MG63 (cell line): Measurements from ENCODE around the gene SLC4A2. TPM values are rescaled to one million over a fixed set of nuclear protein-coding genes. Genes with fewer than 3 reads are reported as not detected.
"Not testable (repeated sequence)": the region's sequence is repeated elsewhere in the genome, so short reads cannot be mapped to it uniquely, and the experiment has no call there.

Source experiments
- DNase-seq: peaks from one replicate; pipeline ENCODE4 v3.0.0-alpha.2; 2020
- H3K27me3 ChIP-seq: fragments of 250-450 bp; sonication (Bioruptor Pico); 2 replicates; pipeline ENCODE4 v1.5.1; 2020; ENCODE audit warnings: mild to moderate bottlenecking, moderate library complexity
- H3K36me3 ChIP-seq: fragments of 250-450 bp; sonication (Bioruptor Pico); 2 replicates; pipeline ENCODE4 v1.5.1; 2020; ENCODE audit warnings: mild to moderate bottlenecking, moderate library complexity
- H3K4me3 ChIP-seq: fragments of 250-450 bp; sonication (Bioruptor Pico); 2 replicates; pipeline ENCODE4 v1.5.1; 2020; ENCODE audit warnings: mild to moderate bottlenecking, moderate library complexity
- H3K9me3 ChIP-seq: fragments of 250-450 bp; sonication (Bioruptor Pico); 2 replicates; pipeline ENCODE4 v1.5.1; 2020; ENCODE audit warnings: mild to moderate bottlenecking, moderate library complexity
- total RNA-seq: library from RNA; depleted of rRNA; stranded (reverse); fragments of >200 nt; shearing (Covaris generic); gene quantifications from 2 replicates; pipeline ENCODE4 v1.2.3, GENCODE V29; 2014; ENCODE audit warnings: low replicate concordance; rRNA removed

The SLC4A2 gene
- total RNA-seq: 38.6 and 81.5 TPM in 2 replicates

DNA sequence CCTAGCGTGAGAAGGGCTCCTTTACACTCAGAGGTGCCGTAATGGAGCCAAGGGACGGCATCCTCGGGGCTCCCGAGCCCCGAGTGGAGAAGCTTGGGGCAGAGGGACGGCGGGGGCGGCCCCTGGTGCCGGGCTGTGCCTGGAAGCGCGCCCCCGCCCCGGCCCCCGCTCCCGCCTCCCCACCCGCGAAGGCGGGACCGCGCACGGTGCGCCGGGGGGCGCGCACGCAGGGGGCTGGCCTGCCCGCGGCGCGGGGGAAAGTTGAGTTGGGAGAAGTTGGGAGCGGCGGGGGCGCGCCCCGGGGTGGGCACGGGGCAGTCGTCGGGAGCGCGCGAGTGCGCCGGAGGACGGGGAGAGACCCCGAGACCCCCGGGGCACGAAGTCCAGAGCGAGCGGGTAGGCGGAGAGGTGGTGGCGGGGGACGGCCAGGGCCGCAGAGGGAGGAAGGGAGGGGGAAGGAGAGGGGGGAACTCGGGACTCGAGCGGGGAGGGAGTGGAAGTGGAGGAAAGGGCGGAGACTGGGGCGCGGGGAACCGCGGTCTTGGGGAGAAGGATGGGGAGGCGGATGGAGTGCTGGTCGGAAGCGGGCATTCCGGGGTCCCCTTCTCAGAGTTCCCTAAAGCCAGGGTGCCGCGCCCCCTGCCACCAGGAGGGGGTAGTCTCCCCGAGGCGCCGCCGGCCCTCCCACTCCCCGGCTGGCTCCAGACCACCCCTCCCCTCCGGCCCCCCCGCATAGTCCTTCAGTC, at the start of gene SLC4A2:
Gene SLC4A2, plus strand, starts transcription at position 223 of the 746 bp plus-strand sequence. CDS start 2,399 bp downstream, outside the sequence.
- no peaks in the 10 kb centered on the region for H3K9me3 ChIP-seq
- no peaks in the 10 kb centered on the region for H3K27me3 ChIP-seq
- peak within 1 kb of the TSS; percentile 67 for H3K4me3 ChIP-seq
- peak; percentile 74 for DNase-seq
- no peaks in the 10 kb centered on the region for H3K36me3 ChIP-seq

DNA sequence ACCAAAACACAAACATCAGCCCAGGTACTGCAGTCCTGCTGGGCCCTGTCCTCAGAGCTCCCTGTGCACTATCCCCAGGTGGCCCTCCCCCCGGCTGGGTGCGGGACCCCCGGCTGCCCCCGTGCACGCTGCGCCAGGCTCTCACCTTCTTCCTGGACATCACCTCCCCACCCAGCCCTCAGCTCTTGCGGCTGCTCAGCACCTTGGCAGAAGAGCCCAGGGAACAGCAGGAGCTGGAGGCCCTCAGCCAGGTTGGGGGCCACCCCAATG, 49.4 kb upstream of the SLC4A2 start:
- no peak for DNase-seq
- H3K4me3 ChIP-seq: no peak overlapping the region
- H3K36me3 ChIP-seq: no peaks in the 10 kb centered on the region
- no peaks in the 10 kb centered on the region for H3K9me3 ChIP-seq
- H3K27me3 ChIP-seq: no peaks in the 10 kb centered on the region

DNA sequence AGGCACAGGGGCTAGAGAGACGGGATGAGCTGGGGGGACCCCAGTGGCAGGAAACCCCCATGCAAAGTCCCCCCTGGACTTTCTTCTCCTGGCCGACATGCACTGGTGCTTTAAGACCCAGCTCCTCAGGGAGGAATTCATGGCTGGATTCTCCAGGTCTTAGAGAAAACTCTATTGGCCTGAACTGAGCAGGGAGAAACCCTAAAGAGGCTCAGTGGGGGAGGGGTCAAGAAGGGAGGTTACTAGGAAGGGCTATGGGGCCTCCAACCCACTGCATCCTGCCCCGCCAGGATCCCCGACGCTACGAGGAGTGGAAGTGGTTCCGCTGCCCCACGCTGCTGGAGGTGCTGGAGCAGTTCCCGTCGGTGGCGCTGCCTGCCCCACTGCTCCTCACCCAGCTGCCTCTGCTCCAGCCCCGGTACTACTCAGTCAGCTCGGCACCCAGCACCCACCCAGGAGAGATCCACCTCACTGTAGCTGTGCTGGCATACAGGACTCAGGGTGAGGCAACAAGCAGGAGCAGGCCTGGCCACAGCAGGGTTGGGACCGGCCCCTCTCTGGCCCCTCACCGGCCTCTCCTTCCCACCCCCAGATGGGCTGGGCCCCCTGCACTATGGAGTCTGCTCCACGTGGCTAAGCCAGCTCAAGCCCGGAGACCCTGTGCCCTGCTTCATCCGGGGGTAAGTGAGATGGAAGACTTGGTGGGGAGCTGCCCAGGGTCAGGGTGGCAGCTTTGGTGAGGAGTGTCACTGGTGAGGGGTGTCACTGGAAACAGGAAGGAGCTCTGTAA, 48.9 kb upstream of the SLC4A2 start:
- peak; percentile 9 for DNase-seq
- no peak overlapping the region for H3K4me3 ChIP-seq

GRCh38 chr7:151011097-151011409, 48.3 kb upstream of the SLC4A2 start:
- H3K4me3 ChIP-seq: no peak overlapping the region
- DNase-seq: no peak
- no peaks in the 10 kb centered on the region for H3K36me3 ChIP-seq
- no peaks in the 10 kb centered on the region for H3K9me3 ChIP-seq
- no peaks in the 10 kb centered on the region for H3K27me3 ChIP-seq

More for the DNA sequence above, 48.9 kb upstream of the SLC4A2 start:
- Histone ChIP-seq H3K27me3 (no peaks in the 10 kb centered on the region), H3K9me3 (no peaks in the 10 kb centered on the region), H3K36me3 (no peaks in the 10 kb centered on the region)

DNA sequence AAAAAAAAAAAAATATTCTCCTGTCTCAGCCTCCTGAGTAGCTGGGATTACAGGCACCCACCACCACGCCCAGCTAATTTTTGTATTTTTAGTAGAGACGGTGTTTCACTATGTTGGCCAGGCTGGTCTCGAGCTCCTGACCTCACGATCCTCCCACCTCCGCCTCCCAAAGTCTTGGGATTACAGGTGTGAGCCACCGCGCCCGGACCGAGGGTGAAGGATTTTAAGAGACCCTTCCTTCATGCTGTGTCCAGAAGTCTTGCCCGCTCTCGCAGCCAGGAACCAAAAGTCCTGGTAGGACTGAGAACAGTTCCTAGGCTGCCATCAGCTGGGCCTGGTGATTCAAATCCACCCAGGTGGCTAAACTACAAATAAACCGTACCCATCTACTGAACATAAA, 47.8 kb upstream of the SLC4A2 start:
- H3K4me3 ChIP-seq, H3K36me3 ChIP-seq, H3K9me3 ChIP-seq, H3K27me3 ChIP-seq: not testable (repeated sequence)
- DNase-seq: peak; percentile 10

DNA sequence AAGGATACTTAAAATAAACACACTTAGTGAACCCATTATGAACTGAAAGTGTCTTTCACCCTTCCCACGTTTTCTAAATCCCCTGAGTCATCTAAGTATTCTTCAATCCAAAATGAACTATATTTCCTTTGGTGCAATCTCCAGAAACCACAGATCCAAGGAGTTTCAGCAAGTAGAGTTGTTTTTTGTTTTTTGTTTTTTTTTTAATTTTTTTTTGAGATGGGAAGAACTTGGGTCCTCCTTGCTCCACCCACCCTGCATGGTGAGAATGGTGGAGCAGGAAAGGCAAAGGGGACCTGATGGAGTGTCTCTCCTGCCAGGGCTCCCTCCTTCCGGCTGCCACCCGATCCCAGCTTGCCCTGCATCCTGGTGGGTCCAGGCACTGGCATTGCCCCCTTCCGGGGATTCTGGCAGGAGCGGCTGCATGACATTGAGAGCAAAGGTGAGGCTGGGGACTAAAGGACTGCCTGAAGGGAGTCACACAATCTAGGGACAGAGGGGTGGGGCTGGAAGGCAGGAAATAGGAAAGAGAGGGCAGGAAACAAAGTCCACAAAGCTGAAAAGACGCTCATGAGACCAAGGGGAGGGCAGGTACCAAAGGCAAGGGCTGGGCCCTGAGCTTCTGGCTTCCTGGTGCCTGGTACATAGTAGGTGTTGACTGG, 47.2 kb upstream of the SLC4A2 start:
- DNase-seq: no peak
- no peaks in the 10 kb centered on the region for H3K36me3 ChIP-seq
- H3K27me3 ChIP-seq: no peaks in the 10 kb centered on the region
- H3K9me3 ChIP-seq: no peaks in the 10 kb centered on the region
- no peak overlapping the region for H3K4me3 ChIP-seq

- DNase-seq: no peak
- no peak overlapping the region for H3K4me3 ChIP-seq
- no peaks in the 10 kb centered on the region for H3K36me3 ChIP-seq
- H3K9me3 ChIP-seq: no peaks in the 10 kb centered on the region
- H3K27me3 ChIP-seq: no peaks in the 10 kb centered on the region
Observed at GRCh38 chr7:151012911-151013347, 46.5 kb upstream of the SLC4A2 start.

- DNase-seq: no peak
- Histone ChIP-seq H3K9me3 (no peaks in the 10 kb centered on the region), H3K27me3 (0 out of 2 replicates have a peak, but pooled peaks cover 1% of the 10 kb centered on the region), H3K4me3 (no peak overlapping the region), H3K36me3 (no peaks in the 10 kb centered on the region)
Observed at GRCh38 chr7:151013356-151013732, 46.0 kb upstream of the SLC4A2 start.

DNA sequence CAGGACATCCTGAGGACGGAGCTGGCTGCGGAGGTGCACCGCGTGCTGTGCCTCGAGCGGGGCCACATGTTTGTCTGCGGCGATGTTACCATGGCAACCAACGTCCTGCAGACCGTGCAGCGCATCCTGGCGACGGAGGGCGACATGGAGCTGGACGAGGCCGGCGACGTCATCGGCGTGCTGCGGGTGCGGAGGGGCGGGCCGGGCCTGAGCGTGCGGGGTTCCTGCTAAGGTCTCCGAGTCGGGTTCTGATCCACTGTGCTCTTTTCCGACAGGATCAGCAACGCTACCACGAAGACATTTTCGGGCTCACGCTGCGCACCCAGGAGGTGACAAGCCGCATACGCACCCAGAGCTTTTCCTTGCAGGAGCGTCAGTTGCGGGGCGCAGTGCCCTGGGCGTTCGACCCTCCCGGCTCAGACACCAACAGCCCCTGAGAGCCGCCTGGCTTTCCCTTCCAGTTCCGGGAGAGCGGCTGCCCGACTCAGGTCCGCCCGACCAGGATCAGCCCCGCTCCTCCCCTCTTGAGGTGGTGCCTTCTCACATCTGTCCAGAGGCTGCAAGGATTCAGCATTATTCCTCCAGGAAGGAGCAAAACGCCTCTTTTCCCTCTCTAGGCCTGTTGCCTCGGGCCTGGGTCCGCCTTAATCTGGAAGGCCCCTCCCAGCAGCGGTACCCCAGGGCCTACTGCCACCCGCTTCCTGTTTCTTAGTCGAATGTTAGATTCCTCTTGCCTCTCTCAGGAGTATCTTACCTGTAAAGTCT, 45.5 kb upstream of the SLC4A2 start:
- no peak for DNase-seq
- 0 out of 2 replicates have a peak, but pooled peaks cover 2% of the 10 kb centered on the region for H3K27me3 ChIP-seq
- H3K4me3 ChIP-seq: no peak overlapping the region

GRCh38 chr7:151014950-151015349, 44.4 kb upstream of the SLC4A2 start:
- Histone ChIP-seq H3K36me3 (no peaks in the 10 kb centered on the region), H3K4me3 (no peak overlapping the region), H3K9me3 (no peaks in the 10 kb centered on the region), H3K27me3 (0 out of 2 replicates have a peak, but pooled peaks cover 2% of the 10 kb centered on the region)
- peak; percentile 29 for DNase-seq

More for the DNA sequence above, 45.5 kb upstream of the SLC4A2 start:
- Histone ChIP-seq H3K9me3 (no peaks in the 10 kb centered on the region), H3K36me3 (no peaks in the 10 kb centered on the region)

- H3K9me3 ChIP-seq: no peaks in the 10 kb centered on the region
- no peak overlapping the region for H3K4me3 ChIP-seq
- DNase-seq: no peak
- H3K36me3 ChIP-seq: no peaks in the 10 kb centered on the region
- 0 out of 2 replicates have a peak, but pooled peaks cover 2% of the 10 kb centered on the region for H3K27me3 ChIP-seq
Observed at GRCh38 chr7:151015967-151016366, 43.4 kb upstream of the SLC4A2 start.

DNA sequence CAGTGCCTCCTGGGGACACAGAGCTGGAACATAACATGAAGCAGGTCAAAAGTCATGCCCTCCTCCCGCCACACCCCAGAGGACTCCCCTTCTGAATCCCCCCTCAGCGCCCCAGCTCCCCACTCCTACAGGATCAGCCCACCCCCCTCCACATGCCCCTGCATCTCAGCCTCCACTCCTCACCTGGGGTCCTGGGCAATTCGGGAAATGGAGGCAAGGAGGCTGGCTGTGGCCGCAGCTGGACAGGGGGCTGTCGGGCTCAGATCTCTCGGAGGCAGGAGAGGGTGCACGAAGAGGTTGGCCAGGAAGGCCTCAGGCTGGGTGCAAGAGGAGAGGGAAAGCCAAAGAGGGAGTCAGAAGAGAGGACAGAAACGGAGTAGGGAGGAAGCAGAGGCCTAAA, 42.9 kb upstream of the SLC4A2 start:
- H3K27me3 ChIP-seq: 0 out of 2 replicates have a peak, but pooled peaks cover 2% of the 10 kb centered on the region
- no peak overlapping the region for H3K4me3 ChIP-seq
- DNase-seq: no peak
- no peaks in the 10 kb centered on the region for H3K9me3 ChIP-seq
- no peaks in the 10 kb centered on the region for H3K36me3 ChIP-seq

GRCh38 chr7:151016942-151017341, 42.4 kb upstream of the SLC4A2 start:
- no peak overlapping the region for H3K4me3 ChIP-seq
- no peaks in the 10 kb centered on the region for H3K36me3 ChIP-seq
- 0 out of 2 replicates have a peak, but pooled peaks cover 2% of the 10 kb centered on the region for H3K27me3 ChIP-seq
- no peak for DNase-seq
- H3K9me3 ChIP-seq: no peaks in the 10 kb centered on the region

GRCh38 chr7:151017370-151017952, 41.9 kb upstream of the SLC4A2 start:
- DNase-seq: no peak
- H3K9me3 ChIP-seq: no peaks in the 10 kb centered on the region
- H3K36me3 ChIP-seq: no peaks in the 10 kb centered on the region
- no peak overlapping the region for H3K4me3 ChIP-seq
- H3K27me3 ChIP-seq: 0 out of 2 replicates have a peak, but pooled peaks cover 2% of the 10 kb centered on the region

DNA sequence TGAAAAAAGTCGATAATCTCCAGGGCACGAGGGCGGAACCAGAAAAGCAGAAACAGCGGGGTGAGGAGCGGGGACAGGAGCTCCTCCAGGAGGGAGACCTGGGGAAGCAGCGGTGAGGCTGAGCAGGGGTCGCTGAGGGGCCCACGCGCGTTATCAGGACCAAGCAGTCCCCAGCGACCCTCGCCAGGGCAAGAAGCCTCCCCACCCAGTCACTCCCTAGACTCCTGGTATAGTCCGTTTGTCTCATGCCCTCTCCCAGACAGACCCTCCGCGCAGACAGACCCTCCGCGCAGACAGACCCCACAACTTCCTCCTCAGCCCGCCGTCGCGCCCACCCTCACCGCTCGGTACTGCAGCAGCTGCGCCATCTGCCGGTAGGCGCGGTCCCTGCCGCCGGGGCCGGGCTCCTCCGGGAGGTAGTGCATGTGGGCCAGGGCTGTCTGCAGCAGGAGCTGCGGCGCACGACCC, 41.4 kb upstream of the SLC4A2 start:
- no peak overlapping the region for H3K4me3 ChIP-seq
- peak; percentile 43 for DNase-seq
- H3K36me3 ChIP-seq: no peaks in the 10 kb centered on the region
- 0 out of 2 replicates have a peak, but pooled peaks cover 2% of the 10 kb centered on the region for H3K27me3 ChIP-seq
- no peaks in the 10 kb centered on the region for H3K9me3 ChIP-seq
